ENCODE data around the gene PTHLH.

- TF ChIP-seq CTCF (optimal IDR thresholded peaks at IDR 0.05 in 1 of 3, IDR thresholded peaks at IDR 0.05 in 1 of 3, conservative IDR thresholded peaks at IDR 0.05 in 1 of 3; ENCODE audit: extremely low read depth in 1 of 3, insufficient read depth in 2 of 3, low read length in 3 of 3), result no peak
- no peak for TF ChIP-seq EZH2 (IDR thresholded peaks at IDR 0.05; ENCODE audit: low read length)
Observed at GRCh38 chr12:27924350-27925135, 48.0 kb downstream of the PTHLH start.
